Spinal cord (tissue), 10 donors: ENCODE results near the gene CYB5D1. TPM values are rescaled to one million over a fixed set of nuclear protein-coding genes. Genes with fewer than 3 reads are reported as not detected.

Experiments
- DNase-seq, 6 donors: peaks; one replicate each; pipeline versions ENCODE4 v3.0.0 to v3.0.0-alpha.2; 2013 to 2015; ENCODE audit warnings: low spot score in 6 of 6, low read depth in 4 of 6
- H3K27ac ChIP-seq: one replicate; pipeline ENCODE4 v1.5.1; 2013; ENCODE audit warnings: low read depth, low read length, control low read depth
- H3K27me3 ChIP-seq: one replicate; pipeline ENCODE4 v1.6.1; 2013; ENCODE audit warnings: low read length; ENCODE audit not compliant: control insufficient read depth, insufficient read depth
- H3K36me3 ChIP-seq: one replicate; pipeline ENCODE4 v1.6.1; 2013; ENCODE audit warnings: low read length; ENCODE audit not compliant: control insufficient read depth, insufficient read depth
- H3K4me1 ChIP-seq: one replicate; pipeline ENCODE4 v1.6.1; 2013; ENCODE audit warnings: low read length; ENCODE audit not compliant: control insufficient read depth, insufficient read depth
- H3K4me3 ChIP-seq: one replicate; pipeline ENCODE4 v1.5.1; 2013; ENCODE audit warnings: low read depth, low read length, control low read depth
- H3K9me3 ChIP-seq: one replicate; pipeline ENCODE4 v1.6.1; 2013; ENCODE audit warnings: low read length; ENCODE audit not compliant: control insufficient read depth, insufficient read depth
- WGBS: methylation state at CpG from one replicate; pipeline ENCODE4 v1.1.5; 2013; ENCODE audit warnings: missing lambda C conversion rate; ENCODE audit not compliant: insufficient coverage; 5-methylcytosine and 5-hydroxymethylcytosine counted together
- polyA plus RNA-seq, 2 donors: library from polyadenylated mRNA; unstranded; fragments of 120-200 nt; gene quantifications; one replicate each; pipeline ENCODE4 v1.2.1, GENCODE V29; 2013; ENCODE audit not compliant: insufficient read length in 2 of 2
- total RNA-seq, 2 donors: library from RNA; depleted of rRNA in 1 of 2; stranded (reverse); fragments of 120-200 nt in 1 of 2; fragments of >200 nt in 1 of 2; gene quantifications; one replicate each; pipeline versions ENCODE4 v1.2.3 to v1.2.4, GENCODE V29; 2013 to 2014
- donor health status: healthy.

Gene CYB5D1
- total and polyA plus RNA-seq, 4 donors = 8.2 to 21.9 (median 20.6) TPM

DNA sequence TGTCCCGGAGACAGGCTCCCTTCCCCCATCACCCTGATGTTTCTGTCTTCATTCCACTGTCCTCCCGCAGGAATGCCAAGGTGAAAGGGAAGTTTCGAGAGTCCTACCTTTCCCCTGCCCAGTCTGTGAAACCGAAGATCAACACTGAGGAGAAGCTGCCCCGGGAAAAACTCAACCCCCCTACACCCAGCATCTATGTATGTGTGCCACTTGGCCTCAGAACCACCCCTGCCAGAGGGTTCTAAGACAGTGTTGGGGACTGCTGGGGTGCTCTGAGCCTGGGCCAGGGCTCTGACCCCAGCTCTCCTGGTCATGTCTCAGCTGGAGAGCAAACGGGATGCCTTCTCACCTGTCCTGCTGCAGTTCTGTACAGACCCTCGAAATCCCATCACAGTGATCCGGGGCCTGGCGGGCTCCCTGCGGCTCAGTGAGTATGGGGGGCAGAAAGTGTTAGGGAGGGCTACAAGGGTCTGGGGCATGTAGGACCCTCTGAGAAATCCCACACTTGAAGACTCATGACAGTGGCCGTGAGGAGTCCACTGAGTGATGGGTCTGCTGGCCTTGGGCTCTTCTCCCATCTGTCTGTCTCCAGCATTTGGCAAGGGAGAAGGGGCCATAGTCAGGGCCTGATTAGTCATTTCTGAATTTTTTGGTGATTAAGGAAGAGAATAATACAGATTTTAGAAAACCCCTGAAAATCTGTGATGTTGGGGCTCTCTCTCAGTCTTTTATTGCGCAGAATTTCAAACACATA is 7.9 kb upstream of the CYB5D1 start:
- WGBS = 84% methylated on average over 6 of the region's 12 CpGs
- Histone ChIP-seq H3K36me3 (peaks cover 100% of the 10 kb centered on the region), H3K27me3 (no peaks in the 10 kb centered on the region), H3K9me3 (no peaks in the 10 kb centered on the region), H3K27ac (no peak overlapping the region), H3K4me3 (no peak overlapping the region), H3K4me1 (peaks cover 29% of the 10 kb centered on the region)
- no peak for DNase-seq

GRCh38 chr17:7850701-7851437 is 6.9 kb upstream of the CYB5D1 start:
- no peak for DNase-seq
- no peak overlapping the region for H3K4me3 ChIP-seq

GRCh38 chr17:7851438-7852261 is 6.2 kb upstream of the CYB5D1 start:
- Histone ChIP-seq H3K36me3 (peaks cover 96% of the 10 kb centered on the region), H3K4me3 (no peak overlapping the region), H3K27ac (peak overlapping the region; percentile 33), H3K4me1 (peaks cover 38% of the 10 kb centered on the region), H3K9me3 (no peaks in the 10 kb centered on the region), H3K27me3 (no peaks in the 10 kb centered on the region)
- DNase-seq = peak in 4 of 6 donors; percentile 56 to 98 (median 86)
- 16% methylated on average over 59 of the region's 60 CpGs for WGBS

More at GRCh38 chr17:7850701-7851437, 6.9 kb upstream of the CYB5D1 start:
- WGBS = 85% methylated on average over 16 of the region's 17 CpGs
- H3K4me1 ChIP-seq = peaks cover 30% of the 10 kb centered on the region
- no peaks in the 10 kb centered on the region for H3K9me3 ChIP-seq
- H3K27me3 ChIP-seq = no peaks in the 10 kb centered on the region
- no peak overlapping the region for H3K27ac ChIP-seq
- peaks cover 99% of the 10 kb centered on the region for H3K36me3 ChIP-seq

DNA sequence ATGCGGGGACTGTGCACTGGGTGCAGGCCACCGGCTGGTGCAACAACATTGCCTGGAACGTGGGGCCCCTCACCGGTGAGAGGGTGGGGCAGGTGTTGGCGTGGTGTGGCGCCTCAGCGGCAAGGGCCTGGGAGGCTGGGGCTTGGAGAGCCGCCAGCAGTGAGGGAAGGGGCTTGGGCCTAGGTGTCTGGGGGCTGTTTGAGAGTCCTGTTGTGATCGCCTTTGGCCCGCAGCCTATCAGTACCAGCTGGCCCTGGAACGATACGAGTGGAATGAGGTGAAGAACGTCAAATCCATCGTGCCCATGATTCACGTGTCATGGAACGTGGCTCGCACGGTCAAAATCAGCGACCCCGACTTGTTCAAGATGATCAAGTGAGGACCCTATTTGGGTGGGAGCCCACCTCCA is 5.5 kb upstream of the CYB5D1 start:
- Histone ChIP-seq H3K27ac (peak overlapping the region; percentile 33), H3K4me3 (no peak overlapping the region)
- 71% methylated on average over 20 of the region's 20 CpGs for WGBS

GRCh38 chr17:7852919-7853690 is 4.7 kb upstream of the CYB5D1 start:
- peaks cover 45% of the 10 kb centered on the region for H3K4me1 ChIP-seq
- no peaks in the 10 kb centered on the region for H3K27me3 ChIP-seq
- no peak overlapping the region for H3K27ac ChIP-seq
- H3K36me3 ChIP-seq = peaks cover 86% of the 10 kb centered on the region
- H3K4me3 ChIP-seq = no peak overlapping the region
- 71% methylated on average over 42 of the region's 51 CpGs for WGBS
- DNase-seq = no peak
- no peaks in the 10 kb centered on the region for H3K9me3 ChIP-seq

More for the DNA sequence above, 5.5 kb upstream of the CYB5D1 start:
- Histone ChIP-seq H3K27me3 (no peaks in the 10 kb centered on the region), H3K4me1 (peaks cover 42% of the 10 kb centered on the region), H3K9me3 (no peaks in the 10 kb centered on the region), H3K36me3 (peaks cover 93% of the 10 kb centered on the region)
- no peak for DNase-seq

DNA sequence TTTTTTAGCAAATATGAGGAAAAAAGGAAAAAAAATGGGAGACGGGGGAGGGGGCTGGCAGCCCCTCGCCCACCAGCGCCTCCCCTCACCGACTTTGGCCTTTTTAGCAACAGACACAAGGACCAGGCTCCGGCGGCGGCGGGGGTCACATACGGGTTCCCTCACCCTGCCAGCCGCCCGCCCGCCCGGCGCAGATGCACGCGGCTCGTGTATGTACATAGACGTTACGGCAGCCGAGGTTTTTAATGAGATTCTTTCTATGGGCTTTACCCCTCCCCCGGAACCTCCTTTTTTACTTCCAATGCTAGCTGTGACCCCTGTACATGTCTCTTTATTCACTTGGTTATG is 4.1 kb upstream of the CYB5D1 start:
- no peak overlapping the region for H3K4me3 ChIP-seq
- no peaks in the 10 kb centered on the region for H3K9me3 ChIP-seq
- DNase-seq = no peak
- no peaks in the 10 kb centered on the region for H3K27me3 ChIP-seq
- no peak overlapping the region for H3K27ac ChIP-seq
- peaks cover 85% of the 10 kb centered on the region for H3K36me3 ChIP-seq
- peaks cover 51% of the 10 kb centered on the region for H3K4me1 ChIP-seq
- 83% methylated on average over 1 of the region's 21 CpGs for WGBS

DNA sequence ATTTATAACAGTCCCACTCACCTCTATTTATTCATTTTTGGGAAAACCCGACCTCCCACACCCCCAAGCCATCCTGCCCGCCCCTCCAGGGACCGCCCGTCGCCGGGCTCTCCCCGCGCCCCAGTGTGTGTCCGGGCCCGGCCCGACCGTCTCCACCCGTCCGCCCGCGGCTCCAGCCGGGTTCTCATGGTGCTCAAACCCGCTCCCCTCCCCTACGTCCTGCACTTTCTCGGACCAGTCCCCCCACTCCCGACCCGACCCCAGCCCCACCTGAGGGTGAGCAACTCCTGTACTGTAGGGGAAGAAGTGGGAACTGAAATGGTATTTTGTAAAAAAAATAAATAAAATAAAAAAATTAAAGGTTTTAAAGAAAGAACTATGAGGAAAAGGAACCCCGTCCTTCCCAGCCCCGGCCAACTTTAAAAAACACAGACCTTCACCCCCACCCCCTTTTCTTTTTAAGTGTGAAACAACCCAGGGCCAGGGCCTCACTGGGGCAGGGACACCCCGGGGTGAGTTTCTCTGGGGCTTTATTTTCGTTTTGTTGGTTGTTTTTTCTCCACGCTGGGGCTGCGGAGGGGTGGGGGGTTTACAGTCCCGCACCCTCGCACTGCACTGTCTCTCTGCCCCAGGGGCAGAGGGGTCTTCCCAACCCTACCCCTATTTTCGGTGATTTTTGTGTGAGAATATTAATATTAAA is 3.6 kb upstream of the CYB5D1 start:
- Histone ChIP-seq H3K4me1 (peaks cover 56% of the 10 kb centered on the region), H3K9me3 (no peaks in the 10 kb centered on the region), H3K4me3 (no peak overlapping the region), H3K27ac (no peak overlapping the region), H3K27me3 (no peaks in the 10 kb centered on the region), H3K36me3 (peaks cover 80% of the 10 kb centered on the region)
- no CpG with 5 or more reads among the region's 31 CpGs for WGBS
- no peak for DNase-seq

- no peaks in the 10 kb centered on the region for H3K9me3 ChIP-seq
- peak within 1 kb of the TSS; percentile 100 for H3K27ac ChIP-seq
- peak within 1 kb of the TSS; percentile 92 for H3K4me3 ChIP-seq
- WGBS = 41% methylated on average over 45 of the region's 57 CpGs
- peaks cover 60% of the 10 kb centered on the region for H3K4me1 ChIP-seq
- H3K36me3 ChIP-seq = peaks cover 75% of the 10 kb centered on the region
- DNase-seq = no peak
- H3K27me3 ChIP-seq = no peaks in the 10 kb centered on the region
Measured at GRCh38 chr17:7854851-7855659, 2.7 kb upstream of the CYB5D1 start, which contains the start of gene TMEM88. TSS of gene TMEM88 (plus strand) at chr17:7855066. CDS start at chr17:7855075, 9 bp downstream.
